Mammary epithelial cell (primary cell): ENCODE results near the gene TAF5.

Experiments
- EZH2 ChIP-seq: IDR thresholded peaks from 2 replicates; pipeline ENCODE4 v1.6.1; 2012; ENCODE audit warnings: low read length, inconsistent platforms, borderline replicate concordance
- TF ChIP-seq, protein P1 (sequence below), 2 donors: IDR thresholded peaks in 1 of 2; conservative IDR thresholded peaks in 1 of 2; 2 replicates each; pipeline ENCODE4 v1.5.1; 2011 to 2012; ENCODE audit warnings: inconsistent platforms in 2 of 2, low read length in 2 of 2, mild to moderate bottlenecking in 2 of 2, control low read depth in 1 of 2, low read depth in 1 of 2; ENCODE audit not compliant: insufficient read depth in 1 of 2; ENCODE audit errors: extremely low read depth in 1 of 2

GRCh38 chr10:103395754-103396066, 27.9 kb downstream of the TAF5 start:
- TF ChIP-seq, protein P1, sequence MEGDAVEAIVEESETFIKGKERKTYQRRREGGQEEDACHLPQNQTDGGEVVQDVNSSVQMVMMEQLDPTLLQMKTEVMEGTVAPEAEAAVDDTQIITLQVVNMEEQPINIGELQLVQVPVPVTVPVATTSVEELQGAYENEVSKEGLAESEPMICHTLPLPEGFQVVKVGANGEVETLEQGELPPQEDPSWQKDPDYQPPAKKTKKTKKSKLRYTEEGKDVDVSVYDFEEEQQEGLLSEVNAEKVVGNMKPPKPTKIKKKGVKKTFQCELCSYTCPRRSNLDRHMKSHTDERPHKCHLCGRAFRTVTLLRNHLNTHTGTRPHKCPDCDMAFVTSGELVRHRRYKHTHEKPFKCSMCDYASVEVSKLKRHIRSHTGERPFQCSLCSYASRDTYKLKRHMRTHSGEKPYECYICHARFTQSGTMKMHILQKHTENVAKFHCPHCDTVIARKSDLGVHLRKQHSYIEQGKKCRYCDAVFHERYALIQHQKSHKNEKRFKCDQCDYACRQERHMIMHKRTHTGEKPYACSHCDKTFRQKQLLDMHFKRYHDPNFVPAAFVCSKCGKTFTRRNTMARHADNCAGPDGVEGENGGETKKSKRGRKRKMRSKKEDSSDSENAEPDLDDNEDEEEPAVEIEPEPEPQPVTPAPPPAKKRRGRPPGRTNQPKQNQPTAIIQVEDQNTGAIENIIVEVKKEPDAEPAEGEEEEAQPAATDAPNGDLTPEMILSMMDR (conservative IDR thresholded peaks at IDR 0.05 in 1 of 2, IDR thresholded peaks at IDR 0.05 in 1 of 2; ENCODE audit: extremely low read depth in 1 of 2, insufficient read depth in 1 of 2, low read depth in 1 of 2, low read length in 2 of 2), result no peak
- TF ChIP-seq EZH2, result no peak
